RWPE1 (cell line): ENCODE data around the gene SHC3.

Experiments used
- CTCF ChIA-PET: fragments of 350-600 bp; sonication (Branson Sonifier 250); formaldehyde crosslinking; extraction: SDS; loops from one replicate; lab custom pipeline; 2021; lab: Yijun Ruan, JAX
- POLR2A ChIA-PET: fragments of 400-600 bp; formaldehyde crosslinking; extraction: SDS; loops from one replicate; lab custom pipeline; 2020; ENCODE audit warnings: antibody characterized with exemption; ENCODE audit not compliant: low non-redundant PET; lab: Yijun Ruan, JAX
- DNase-seq: peaks from one replicate; pipeline ENCODE4 v3.0.0; 2012; ENCODE audit warnings: low spot score
- H3K27ac ChIP-seq: fragments of 450-650 bp; 2 replicates; pipeline ENCODE4 v1.5.1; 2017
- CTCF ChIP-seq: fragments of 450-650 bp; conservative IDR thresholded peaks from 2 replicates; pipeline ENCODE4 v1.5.1; 2017; ENCODE audit warnings: low read depth, mild to moderate bottlenecking

SHC3 gene

DNA sequence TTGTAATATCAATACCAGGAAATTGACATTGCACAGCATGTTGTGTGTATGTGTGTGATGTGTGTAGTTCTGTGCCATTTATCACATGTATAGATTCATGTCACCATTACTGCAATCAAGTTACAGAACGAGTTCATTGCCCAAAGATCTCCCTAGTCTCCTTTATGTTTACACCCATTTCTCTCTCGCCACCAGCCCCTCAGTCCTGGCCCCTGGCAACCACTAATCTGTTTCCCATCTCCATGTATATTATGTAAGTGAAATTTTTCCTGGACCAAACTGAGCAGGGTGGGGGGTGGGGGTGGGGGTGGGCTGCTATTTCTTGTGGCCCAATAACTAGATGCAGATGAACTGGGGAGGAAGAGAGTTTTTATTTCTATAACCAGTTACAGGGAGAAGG is 198.8 kb downstream of the SHC3 start:
- ChIA-PET POLR2A (no interaction called here), CTCF (interaction anchor here (0.6 kb wide), 1 partner anchor 386 kb away, joined by 4 read pairs; no protein-coding TSS in a partner anchor)
- no peak for TF ChIP-seq CTCF
- no peak for DNase-seq
- H3K27ac ChIP-seq: no peak overlapping the region

- ChIA-PET POLR2A (no interaction called here), CTCF (no interaction called here)
- H3K27ac ChIP-seq: no peak overlapping the region
- TF ChIP-seq CTCF: no peak
- DNase-seq: no peak
Observed at GRCh38 chr9:88979021-88979420, 199.6 kb downstream of the SHC3 start.

DNA sequence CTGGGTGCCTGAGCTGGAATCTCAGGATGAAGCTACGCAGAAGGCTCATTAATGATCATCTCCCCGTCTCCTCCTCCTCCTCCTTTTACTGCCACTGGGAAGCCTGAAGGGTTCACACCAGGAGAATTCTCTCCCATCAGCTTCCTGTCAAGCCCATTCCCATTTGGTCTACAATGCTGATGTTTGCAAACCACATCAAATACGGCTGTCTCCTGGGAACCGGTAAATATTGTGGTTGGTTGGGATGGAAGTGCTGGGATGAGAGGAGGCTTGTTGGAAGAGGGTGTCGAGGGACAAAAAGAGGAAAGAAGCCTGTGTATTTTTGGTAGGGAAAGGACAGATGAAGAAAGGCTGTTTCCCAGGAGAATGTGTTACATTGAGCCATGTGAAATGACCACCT is 200.6 kb downstream of the SHC3 start:
- H3K27ac ChIP-seq: no peak overlapping the region
- no peak for DNase-seq
- ChIA-PET CTCF (no interaction called here), POLR2A (no interaction called here)
- no peak for TF ChIP-seq CTCF

DNA sequence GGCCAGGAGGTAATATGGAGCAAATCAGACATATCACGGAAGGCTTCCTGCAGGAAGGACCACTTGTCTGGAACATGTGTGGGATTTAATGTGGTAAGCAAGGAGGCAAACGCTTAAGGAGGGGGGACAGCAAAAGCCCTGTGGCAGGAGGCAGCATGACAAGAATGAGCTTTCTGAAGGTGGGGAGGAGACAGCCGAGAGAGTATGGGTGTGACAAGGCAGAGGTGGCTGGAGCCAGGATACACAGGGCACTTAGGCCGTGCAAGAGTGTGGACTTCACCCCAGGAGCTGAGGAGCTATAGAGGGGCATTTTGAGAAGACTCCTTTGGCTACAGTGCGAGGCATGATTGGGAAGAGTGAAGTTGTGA is 201.7 kb downstream of the SHC3 start:
- no peak for TF ChIP-seq CTCF
- POLR2A ChIA-PET: no interaction called here
- CTCF ChIA-PET: no interaction called here
- H3K27ac ChIP-seq: no peak overlapping the region
- no peak for DNase-seq

DNA sequence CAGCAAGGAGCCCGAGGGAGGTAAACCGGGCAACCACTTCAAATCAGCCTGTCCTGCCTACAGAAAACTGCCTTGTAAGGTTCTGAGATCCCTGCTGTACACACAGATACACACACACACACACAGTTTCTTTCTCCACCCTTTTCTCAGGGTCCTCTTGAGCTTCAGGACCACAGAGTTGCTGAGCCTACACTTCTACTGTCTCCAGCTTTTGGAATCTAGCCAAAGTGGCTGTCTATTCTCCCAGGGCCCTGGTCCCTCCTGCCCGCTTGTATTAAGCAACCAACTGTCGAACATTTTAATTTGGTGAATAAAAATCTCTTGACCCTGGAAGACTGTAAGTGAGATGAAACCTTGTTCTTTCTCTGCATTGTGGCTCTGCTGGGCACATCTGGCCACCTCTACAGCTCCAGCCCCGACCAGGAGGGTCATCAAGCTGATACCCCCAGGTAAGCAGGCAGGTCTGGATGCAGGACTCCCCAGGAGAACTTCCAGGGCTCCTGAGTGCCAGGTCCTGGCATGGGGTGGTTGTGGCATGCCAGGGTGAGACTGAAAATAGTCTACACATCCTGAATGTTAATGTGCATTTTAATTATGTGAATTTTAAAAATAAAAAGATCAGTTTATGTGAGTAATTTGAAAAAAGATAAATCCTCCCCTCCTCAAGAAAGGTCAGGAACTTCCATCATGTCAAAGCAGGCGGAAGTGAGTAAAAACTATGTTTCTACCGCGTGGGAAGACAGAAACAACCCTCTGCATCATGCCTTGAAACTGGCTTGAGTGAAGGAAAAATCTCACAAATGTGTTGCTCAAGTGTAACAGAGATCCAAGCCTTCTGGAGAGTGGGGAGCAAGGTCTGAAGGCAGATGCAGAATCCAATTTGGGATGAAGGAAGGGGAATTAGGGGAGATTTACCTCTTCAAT is 202.4 kb downstream of the SHC3 start:
- H3K27ac ChIP-seq: no peak overlapping the region
- POLR2A ChIA-PET: no interaction called here
- CTCF ChIA-PET: interaction anchor here (0.7 kb wide), 1 partner anchor 205 kb away, joined by 4 read pairs; no protein-coding TSS in a partner anchor
- no peak for TF ChIP-seq CTCF
- DNase-seq: no peak

DNA sequence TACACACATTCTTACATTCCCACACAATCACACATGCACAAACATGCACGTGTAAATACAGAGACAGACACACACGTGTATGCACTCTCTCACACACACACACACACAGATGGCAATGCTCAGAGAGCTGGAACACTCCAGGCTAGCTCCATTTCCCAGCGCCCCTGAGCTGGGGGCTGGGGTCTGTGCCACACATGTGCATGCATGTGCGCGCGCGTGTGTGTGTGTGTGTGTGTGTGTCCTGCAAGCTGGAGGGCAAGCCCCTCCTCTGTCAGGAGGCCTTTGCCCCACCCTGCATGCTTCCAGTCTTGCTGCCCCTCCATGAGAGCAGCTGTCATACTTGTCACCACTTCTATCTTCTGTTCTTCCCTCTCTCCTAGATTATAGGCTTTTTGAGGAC is 204.0 kb downstream of the SHC3 start:
- H3K27ac ChIP-seq: no peak overlapping the region
- POLR2A ChIA-PET: no interaction called here
- no peak for TF ChIP-seq CTCF
- DNase-seq: no peak
- CTCF ChIA-PET: interaction anchor here (0.6 kb wide), 1 partner anchor 23 kb away, joined by 3 read pairs; no protein-coding TSS in a partner anchor
